K562 (cell line): Measurements from ENCODE around the gene VPS50. TPM values are rescaled to one million over a fixed set of nuclear protein-coding genes. Genes with fewer than 3 reads are reported as not detected.

ENCODE experiments used
- ATAC-seq: fragments of 200-7000 bp; cut with Tn5 transposase; 3 replicates; pipeline ENCODE4 v1.9.1; 2020; ENCODE audit warnings: moderate library complexity
- BruUV-seq: library from RNA; stranded (reverse); fragments of 400-500 nt; replicated peaks from 2 replicates; lab custom pipeline; 2021; lab: Mats Ljungman, UMichigan
- CTCF ChIA-PET: fragments of 300-600 bp; formaldehyde crosslinking; extraction: SDS; loops from one replicate; lab custom pipeline; 2021; ENCODE audit warnings: low intra/inter-chr PET ratio; lab: Yijun Ruan, JAX
- POLR2A ChIA-PET: fragments of 300-600, 350-650 bp; sonication (Branson Sonifier 250); formaldehyde crosslinking; extraction: SDS; loops from one replicate; lab custom pipeline; 2021; ENCODE audit warnings: antibody characterized with exemption, inconsistent platforms; lab: Yijun Ruan, JAX
- DNase-seq, 4 experiments: peaks; one replicate each; pipeline versions ENCODE4 v3.0.0 to v3.0.0-alpha.2; 2011 to 2018; ENCODE audit warnings: low spot score in 3 of 4, mixed read lengths in 3 of 4; ENCODE audit errors: extremely low read depth in 1 of 4
- FAIRE-seq: peaks from 2 replicates; lab custom pipeline; 2011; peaks lifted over from hg19 to GRCh38; lab: Jason Lieb, UNC
- H2AFZ ChIP-seq: 2 replicates; pipeline ENCODE4 v1.6.0; 2011; ENCODE audit warnings: low read depth, low read length, control low read depth, inconsistent platforms
- H3K27ac ChIP-seq: fragments of 200-600 bp; 3 replicates; pipeline ENCODE4 v1.8.0; 2011; ENCODE audit warnings: low read depth, mild to moderate bottlenecking, control low read depth, inconsistent platforms, low read length, moderate library complexity, mixed read lengths; ENCODE audit errors: extremely low read depth
- H3K27me3 ChIP-seq, 2 experiments: fragments of 300-600 bp in 1 of 2; 2 replicates in 1 of 2; 3 replicates in 1 of 2; pipeline versions ENCODE4 v1.6.0 to v1.8.0; 2011; ENCODE audit warnings: inconsistent platforms in 2 of 2, low read length in 2 of 2, mild to moderate bottlenecking in 1 of 2, mixed read lengths in 1 of 2, moderate library complexity in 1 of 2; ENCODE audit not compliant: control insufficient read depth in 2 of 2, insufficient read depth in 2 of 2
- H3K36me3 ChIP-seq: fragments of 300-600 bp; 3 replicates; pipeline ENCODE4 v1.8.0; 2011; ENCODE audit warnings: mild to moderate bottlenecking, low read length, inconsistent platforms; ENCODE audit not compliant: control insufficient read depth, insufficient read depth
- H3K4me1 ChIP-seq, 2 experiments: fragments of 200-600 bp in 1 of 2; replicated peaks in 1 of 2; 2 replicates in 1 of 2; 3 replicates in 1 of 2; pipeline versions ENCODE4 v1.5.1 to v1.8.0; 2011; ENCODE audit warnings: inconsistent platforms in 2 of 2, low read length in 2 of 2, mild to moderate bottlenecking in 1 of 2, mixed read lengths in 1 of 2, moderate library complexity in 1 of 2; ENCODE audit not compliant: control insufficient read depth in 2 of 2, insufficient read depth in 2 of 2
- H3K4me2 ChIP-seq: 2 replicates; pipeline ENCODE4 v1.6.1; 2011; ENCODE audit warnings: low read length, control low read depth, inconsistent platforms, mixed read lengths; ENCODE audit not compliant: insufficient read depth
- H3K4me3 ChIP-seq: fragments of 200-600 bp; sonication (generic), shearing (Covaris generic); 2 replicates; pipeline ENCODE4 v1.5.1; 2016; ENCODE audit warnings: control low read depth, inconsistent platforms
- H3K79me2 ChIP-seq: fragments of 200-600 bp; 3 replicates; pipeline ENCODE4 v1.8.0; 2011; ENCODE audit warnings: low read length, inconsistent platforms; ENCODE audit not compliant: control insufficient read depth, insufficient read depth
- H3K9ac ChIP-seq, 2 experiments: 2 replicates each; pipeline versions ENCODE4 v1.6.0 to v1.6.1; 2011; ENCODE audit warnings: low read depth in 2 of 2, low read length in 2 of 2, control low read depth in 1 of 2, inconsistent platforms in 1 of 2, mild to moderate bottlenecking in 1 of 2, mixed read lengths in 1 of 2; ENCODE audit not compliant: insufficient read depth in 1 of 2
- H3K9me1 ChIP-seq: one replicate; pipeline ENCODE4 v1.6.0; 2011; ENCODE audit warnings: inconsistent platforms, mild to moderate bottlenecking, low read length, moderate library complexity; ENCODE audit not compliant: control insufficient read depth, insufficient read depth
- H3K9me3 ChIP-seq: replicated peaks from 2 replicates; pipeline ENCODE4 v1.5.1; 2011; ENCODE audit warnings: low read depth, low read length, inconsistent platforms; ENCODE audit not compliant: control insufficient read depth, insufficient read depth
- H4K20me1 ChIP-seq: replicated peaks from 2 replicates; pipeline ENCODE4 v1.6.1; 2011; ENCODE audit warnings: low read length, inconsistent platforms, mixed read lengths; ENCODE audit not compliant: control insufficient read depth, insufficient read depth
- CAMTA2 ChIP-seq: fragments of 250-450 bp; sonication (Bioruptor Pico); conservative IDR thresholded peaks from 2 replicates; pipeline ENCODE4 v1.5.1; 2022
- DLX4 ChIP-seq: fragments of 250-450 bp; sonication (Bioruptor Pico); IDR thresholded peaks from 2 replicates; pipeline ENCODE4 v1.6.1; 2021; ENCODE audit warnings: mild to moderate bottlenecking
- HNRNPUL1 ChIP-seq: fragments of 200-400 bp; formaldehyde crosslinking; IDR thresholded peaks from 2 replicates; pipeline ENCODE4 v1.6.1; 2017; ENCODE audit warnings: low read length
- RREB1 ChIP-seq: fragments of 250-450 bp; sonication (Bioruptor Pico); IDR thresholded peaks from 2 replicates; pipeline ENCODE4 v1.4.0; 2020
- ZNF318 ChIP-seq, 2 experiments: fragments of 450-650 bp; IDR thresholded peaks; 2 replicates each; pipeline ENCODE4 v1.6.1; 2016; ENCODE audit warnings: mild to moderate bottlenecking in 2 of 2, borderline replicate concordance in 1 of 2, low read depth in 1 of 2, moderate library complexity in 1 of 2
- WGBS: fragments of 100-300 bp; shearing (Covaris generic); methylation state at CpG from one replicate; pipeline ENCODE4 v1.1.6; 2016; ENCODE audit warnings: low coverage, mixed read lengths; ENCODE audit not compliant: insufficient coverage; ENCODE audit errors: missing lambda C conversion rate; 5-methylcytosine and 5-hydroxymethylcytosine counted together
- in situ Hi-C: fragments of 300-500 bp; cut with MboI; formaldehyde crosslinking; loops from 4 replicates; pipeline ENCODE4 v1.15.0; 2018; ENCODE audit warnings: inconsistent platforms, mixed read lengths
- intact Hi-C: fragments of 100-400 bp; cut with micrococcal nuclease; formaldehyde crosslinking; loops from 2 replicates; pipeline ENCODE4 v1.14.2; 2022
- polyA plus RNA-seq, 8 experiments: library from polyadenylated mRNA; depleted of rRNA in 4 of 8; stranded (reverse) in 5 of 8; unstranded in 3 of 8; fragments of >200 nt; fragmentation: Nextera tagmentation in 2 of 8; fragmentation: Illumina TruSeq in 1 of 8; extraction: Ambion mirVana in 2 of 8; extraction: Trizol in 1 of 8; gene quantifications; 2 replicates each; pipeline versions ENCODE4 v1.2.1 to v1.2.3, GENCODE V29; 2011 to 2014; ENCODE audit warnings: inconsistent platforms in 1 of 8, missing spikeins in 1 of 8
- total RNA-seq, 7 experiments: library from RNA; depleted of rRNA in 6 of 7; stranded (reverse); fragments of >200 nt in 6 of 7; fragmentation: Illumina TruSeq in 2 of 7; extraction: Trizol in 2 of 7; gene quantifications; 2 replicates each; pipeline versions ENCODE4 v1.2.1 to v1.2.3, GENCODE V29; 2011 to 2021; ENCODE audit warnings: low replicate concordance in 1 of 7

The VPS50 gene
- total and polyA plus RNA-seq, 9 of the 15 experiments (the other 6 are each of a cell fraction or from before 2014, with no cell fraction given): 10.5 to 29.4 (median 15.8) TPM

GRCh38 chr7:93382362-93382761 lies 150.2 kb downstream of the VPS50 start (continued):
- TF ChIP-seq RREB1 (CRISPR knock-in tag): no peak

GRCh38 chr7:93390660-93391059 lies 158.5 kb downstream of the VPS50 start:
- BruUV-seq: no TSS peak
- CTCF ChIA-PET: no interaction called here
- no peak for TF ChIP-seq HNRNPUL1
- no peak for TF ChIP-seq CAMTA2 (CRISPR knock-in tag)
- no peak for TF ChIP-seq DLX4
- TF ChIP-seq ZNF318 (IDR thresholded peaks at IDR 0.05; ENCODE audit: borderline replicate concordance in 1 of 2, low read depth in 1 of 2): no peak

More at GRCh38 chr7:93390660-93391059, 158.5 kb downstream of the VPS50 start:
- Histone ChIP-seq H3K9ac (no peak overlapping the region), H4K20me1 (no peaks in the 10 kb centered on the region), H3K27me3 (peaks cover 4 to 6% of the 10 kb centered on the region in 2 experiments; a peak in 3 of 5 replicates), H3K27ac (no peak overlapping the region), H3K79me2 (no peaks in the 10 kb centered on the region), H3K4me2 (no peak overlapping the region), H3K4me3 (no peak overlapping the region), H2AFZ (no peak overlapping the region), H3K9me1 (no peaks in the 10 kb centered on the region), H3K36me3 (no peaks in the 10 kb centered on the region), H3K9me3 (no peaks in the 10 kb centered on the region), H3K4me1 (no peaks in the 10 kb centered on the region)
- in situ Hi-C loops: no loop called here
- POLR2A ChIA-PET: interaction anchor here (0.6 kb wide), 1 partner anchor 18 kb away, joined by 5 read pairs; no protein-coding TSS in a partner anchor
- 1% methylated on average over 3 of the region's 3 CpGs for WGBS
- no peak for DNase-seq
- FAIRE-seq: no peak
- no peak for ATAC-seq
- intact Hi-C loops: no loop called here
